Stomach smooth muscle (tissue), 2 donors: ENCODE results near the gene CPNE7.
A peak's percentile ranks its signal among the peaks of the same experiment; 100 is the strongest.
"Not testable (repeated sequence)": the region's sequence is repeated elsewhere in the genome, so short reads cannot be mapped to it uniquely, and the experiment has no call there.

Experiments used
- H3K27ac ChIP-seq: one replicate; pipeline ENCODE4 v1.7.0; 2013; ENCODE audit warnings: mild to moderate bottlenecking, low read length, inconsistent platforms
- H3K27me3 ChIP-seq, 2 donors: one replicate each; pipeline ENCODE4 v1.7.0; 2013; ENCODE audit warnings: low read length in 2 of 2; ENCODE audit not compliant: insufficient read depth in 2 of 2, control insufficient read depth in 1 of 2
- H3K36me3 ChIP-seq, 2 donors: one replicate each; pipeline ENCODE4 v1.7.0; 2013; ENCODE audit warnings: low read length in 2 of 2; ENCODE audit not compliant: control insufficient read depth in 2 of 2, insufficient read depth in 2 of 2
- H3K4me1 ChIP-seq: one replicate; pipeline ENCODE4 v1.7.0; 2013; ENCODE audit warnings: low read length; ENCODE audit not compliant: control insufficient read depth, insufficient read depth
- H3K4me3 ChIP-seq, 2 donors: one replicate each; pipeline ENCODE4 v1.7.0; 2013; ENCODE audit warnings: low read length in 2 of 2
- H3K9ac ChIP-seq, 2 donors: one replicate each; pipeline ENCODE4 v1.7.0; 2013; ENCODE audit warnings: low read length in 2 of 2, mild to moderate bottlenecking in 1 of 2
- H3K9me3 ChIP-seq, 2 donors: one replicate each; pipeline ENCODE4 v1.7.0; 2013; ENCODE audit warnings: low read length in 2 of 2; ENCODE audit not compliant: control insufficient read depth in 2 of 2
- donor health status: healthy.
- donor health status: Pancreatic carcinoma.

CPNE7 gene

DNA sequence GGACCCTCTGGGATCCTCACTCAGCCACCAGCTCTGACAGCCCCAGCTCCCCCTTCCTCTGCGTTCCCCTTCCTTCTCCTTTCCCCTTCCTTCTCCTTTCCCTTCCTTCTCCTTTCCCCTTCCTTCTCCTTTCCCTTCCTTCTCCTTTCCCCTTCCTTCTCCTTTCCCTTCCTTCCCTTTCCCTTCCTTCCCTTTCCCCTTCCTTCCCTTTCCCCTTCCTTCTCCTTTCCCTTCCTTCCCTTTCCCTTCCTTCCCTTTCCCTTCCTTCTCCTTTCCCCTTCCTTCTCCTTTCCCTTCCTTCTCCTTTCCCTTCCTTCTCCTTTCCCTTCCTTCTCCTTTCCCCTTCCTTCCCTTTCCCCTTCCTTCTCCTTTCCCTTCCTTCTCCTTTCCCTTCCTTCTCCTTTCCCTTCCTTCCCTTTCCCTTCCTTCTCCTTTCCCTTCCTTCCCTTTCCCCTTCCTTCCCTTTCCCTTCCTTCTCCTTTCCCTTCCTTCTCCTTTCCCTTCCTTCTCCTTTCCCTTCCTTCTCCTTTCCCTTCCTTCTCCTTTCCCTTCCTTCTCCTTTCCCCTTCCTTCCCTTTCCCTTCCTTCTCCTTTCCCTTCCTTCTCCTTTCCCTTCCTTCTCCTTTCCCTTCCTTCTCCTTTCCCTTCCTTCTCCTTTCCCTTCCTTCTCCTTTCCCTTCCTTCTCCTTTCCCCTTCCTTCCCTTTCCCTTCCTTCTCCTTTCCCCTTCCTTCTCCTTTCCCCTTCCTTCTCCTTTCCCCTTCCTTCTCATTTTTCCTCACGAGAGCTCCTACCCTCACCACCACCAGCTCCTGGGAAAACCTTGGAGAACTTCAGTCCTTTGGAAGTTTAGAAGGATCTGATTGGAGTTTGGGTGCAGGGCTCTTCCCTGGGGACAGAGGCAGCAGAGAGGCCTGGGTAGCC is 59.2 kb downstream of the CPNE7 start:
- H3K9me3 ChIP-seq, H3K9ac ChIP-seq: not testable (repeated sequence)

DNA sequence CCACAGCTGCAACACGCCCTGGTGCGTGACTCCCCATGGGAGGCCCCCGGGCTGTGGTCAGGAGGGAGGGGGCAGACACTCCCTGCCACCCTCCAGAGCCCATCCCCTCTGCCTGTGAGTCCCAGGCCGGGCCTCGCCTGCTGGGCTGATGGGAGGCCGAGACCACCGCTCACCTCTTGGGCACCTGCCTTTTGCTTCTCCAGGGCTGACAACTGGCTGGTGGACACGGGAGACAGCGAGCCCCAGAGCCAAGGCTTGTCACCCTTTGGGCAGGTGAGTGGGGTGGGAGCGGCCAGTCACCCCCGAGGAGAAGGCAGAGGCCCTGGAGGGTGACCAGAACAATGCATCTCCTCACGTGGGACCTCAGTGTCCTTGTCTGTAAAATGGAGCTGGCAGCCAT is 61.1 kb downstream of the CPNE7 start:
- peaks cover 8 to 9% of the 10 kb centered on the region in 2 donors for H3K27me3 ChIP-seq
- H3K4me1 ChIP-seq: peaks cover 11% of the 10 kb centered on the region
- no peaks in the 10 kb centered on the region for H3K9me3 ChIP-seq
- no peak overlapping the region for H3K27ac ChIP-seq
- H3K4me3 ChIP-seq: no peak overlapping the region
- H3K36me3 ChIP-seq: no peaks in the 10 kb centered on the region
- H3K9ac ChIP-seq: no peak overlapping the region

More for the DNA sequence above, 59.2 kb downstream of the CPNE7 start:
- H3K27ac ChIP-seq, H3K27me3 ChIP-seq, H3K4me1 ChIP-seq, H3K4me3 ChIP-seq, H3K36me3 ChIP-seq: not testable (repeated sequence)

DNA sequence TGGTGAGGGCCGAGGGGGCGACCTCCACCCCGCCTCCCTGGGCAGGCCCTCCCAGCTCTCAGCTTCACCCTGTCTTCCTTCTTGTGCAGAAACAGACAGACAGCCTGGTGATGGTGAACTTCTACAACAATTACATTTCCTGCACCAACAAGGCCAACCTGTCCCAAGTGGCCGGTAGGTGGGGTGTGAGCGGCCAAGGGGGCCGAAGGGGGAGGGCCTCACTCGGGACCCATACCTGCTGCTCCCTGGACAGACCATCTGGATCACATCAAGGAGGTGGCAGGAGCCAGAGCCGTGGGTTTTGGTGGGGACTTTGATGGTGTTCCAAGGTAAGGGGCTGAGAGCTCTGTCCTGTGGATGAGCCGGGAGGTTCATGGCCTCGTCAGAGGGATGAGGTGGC is 61.8 kb downstream of the CPNE7 start:
- Histone ChIP-seq H3K27me3 (peaks cover 8 to 9% of the 10 kb centered on the region in 2 donors), H3K4me1 (peaks cover 13% of the 10 kb centered on the region), H3K4me3 (no peak overlapping the region), H3K9me3 (no peaks in the 10 kb centered on the region), H3K9ac (no peak overlapping the region), H3K27ac (no peak overlapping the region), H3K36me3 (no peaks in the 10 kb centered on the region)

DNA sequence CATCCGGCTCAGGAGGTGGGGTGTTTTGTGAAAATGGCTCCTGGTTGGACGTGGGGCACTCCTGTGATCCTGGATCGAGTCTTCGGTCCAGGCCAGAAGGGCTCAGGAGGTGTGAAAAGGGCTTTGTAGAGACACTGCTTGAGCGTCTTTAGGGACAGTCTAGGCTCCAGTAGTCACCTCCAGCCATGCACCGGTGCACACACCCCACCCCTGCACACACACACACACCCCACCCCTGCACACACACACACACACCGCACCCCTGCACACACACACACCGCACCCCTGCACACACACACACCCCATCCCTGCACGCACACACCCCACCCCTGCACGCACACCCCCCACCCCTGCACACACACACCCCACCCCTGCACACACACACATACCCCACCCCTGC is 62.9 kb downstream of the CPNE7 start:
- Histone ChIP-seq H3K27ac (no peak overlapping the region), H3K9ac (no peak overlapping the region), H3K4me1 (peaks cover 13% of the 10 kb centered on the region)

DNA sequence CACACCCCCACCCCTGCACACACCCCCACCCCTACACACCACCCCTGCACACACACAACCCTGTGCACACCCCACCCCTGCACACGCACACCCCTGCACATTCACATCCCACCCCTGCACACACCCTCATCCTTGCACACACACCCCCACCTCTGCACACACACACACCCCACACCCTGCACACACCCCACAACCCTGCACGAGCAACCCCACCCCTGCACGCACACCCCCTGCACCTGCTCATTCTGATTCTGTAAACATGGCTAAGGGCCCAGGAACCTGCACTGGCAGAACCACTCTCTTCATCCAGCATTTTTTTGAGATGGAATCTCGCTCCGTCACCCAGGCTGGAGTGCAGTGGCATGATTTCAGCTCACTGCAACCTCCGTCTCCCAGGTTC is 63.8 kb downstream of the CPNE7 start:
- Histone ChIP-seq H3K27me3 (no peaks in the 10 kb centered on the region), H3K9ac (no peak overlapping the region), H3K4me3 (no peak overlapping the region), H3K4me1 (peaks cover 13% of the 10 kb centered on the region), H3K27ac (no peak overlapping the region), H3K36me3 (no peaks in the 10 kb centered on the region), H3K9me3 (no peaks in the 10 kb centered on the region)

More for the DNA sequence above, 62.9 kb downstream of the CPNE7 start:
- H3K9me3 ChIP-seq: no peaks in the 10 kb centered on the region
- no peaks in the 10 kb centered on the region for H3K36me3 ChIP-seq
- H3K4me3 ChIP-seq: no peak overlapping the region
- peaks cover 2 to 3% of the 10 kb centered on the region in 2 donors for H3K27me3 ChIP-seq

DNA sequence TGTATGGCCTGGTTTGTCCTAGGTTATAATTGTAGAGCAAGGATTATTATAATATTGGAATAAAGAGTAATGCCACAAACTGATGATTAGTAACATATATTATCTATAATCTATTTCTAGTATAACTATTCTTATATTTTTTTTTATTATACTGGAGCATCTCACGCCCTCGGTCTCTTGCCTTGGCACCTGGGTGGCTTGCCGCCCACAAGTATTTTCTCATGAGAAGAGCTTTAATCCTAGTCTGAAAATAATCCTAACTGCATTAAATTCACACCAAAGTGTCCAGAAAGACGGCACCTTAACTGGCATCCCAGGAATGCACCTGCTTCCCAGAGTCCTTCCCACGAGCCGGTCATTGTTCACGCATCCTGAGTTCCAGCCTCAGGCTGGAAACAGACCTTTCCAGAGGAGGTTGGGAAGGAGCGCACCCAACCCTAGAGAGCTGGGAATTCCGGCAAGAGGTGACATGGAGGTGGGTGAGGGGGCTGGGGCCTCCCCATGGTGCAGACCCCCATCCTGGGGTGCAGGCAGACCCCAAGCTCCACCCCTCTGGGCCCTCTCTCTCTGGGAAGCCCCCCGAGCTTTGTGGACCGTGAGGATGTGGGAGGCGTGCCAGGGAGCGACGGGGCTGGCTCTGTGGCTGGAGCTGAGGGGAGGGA is 66.0 kb downstream of the CPNE7 start:
- Histone ChIP-seq H3K9ac (peak overlapping the region in 1 of 2 donors; percentile 58), H3K4me3 (peak overlapping the region in 1 of 2 donors; percentile 66), H3K4me1 (peaks cover 13% of the 10 kb centered on the region), H3K9me3 (no peaks in the 10 kb centered on the region), H3K36me3 (peaks cover 14 to 16% of the 10 kb centered on the region in 2 donors), H3K27ac (no peak overlapping the region), H3K27me3 (no peaks in the 10 kb centered on the region)

DNA sequence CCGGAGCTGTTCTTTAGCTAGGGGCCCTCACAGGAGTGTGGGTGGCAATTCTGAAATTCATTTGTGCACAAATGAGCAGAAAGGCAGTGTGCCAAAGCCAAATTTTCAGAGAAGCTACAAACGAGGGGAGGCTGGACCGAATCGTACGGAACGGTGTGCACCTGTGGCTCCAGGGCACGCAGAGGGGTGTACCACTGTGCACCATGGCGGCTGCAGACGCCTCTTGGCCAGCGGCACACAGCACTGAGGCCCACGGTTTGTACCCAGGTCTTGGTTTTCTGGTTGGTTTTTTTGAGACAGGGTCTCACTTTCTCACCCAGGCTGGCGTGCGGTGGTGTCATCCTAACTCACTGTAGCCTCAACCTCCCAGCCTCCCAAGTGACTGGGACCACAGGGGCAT is 67.0 kb downstream of the CPNE7 start:
- peaks cover 18 to 20% of the 10 kb centered on the region in 2 donors for H3K36me3 ChIP-seq
- no peak overlapping the region for H3K9ac ChIP-seq
- no peak overlapping the region for H3K4me3 ChIP-seq
- H3K27ac ChIP-seq: no peak overlapping the region
- H3K4me1 ChIP-seq: peaks cover 13% of the 10 kb centered on the region
- H3K9me3 ChIP-seq: no peaks in the 10 kb centered on the region
- no peaks in the 10 kb centered on the region for H3K27me3 ChIP-seq

DNA sequence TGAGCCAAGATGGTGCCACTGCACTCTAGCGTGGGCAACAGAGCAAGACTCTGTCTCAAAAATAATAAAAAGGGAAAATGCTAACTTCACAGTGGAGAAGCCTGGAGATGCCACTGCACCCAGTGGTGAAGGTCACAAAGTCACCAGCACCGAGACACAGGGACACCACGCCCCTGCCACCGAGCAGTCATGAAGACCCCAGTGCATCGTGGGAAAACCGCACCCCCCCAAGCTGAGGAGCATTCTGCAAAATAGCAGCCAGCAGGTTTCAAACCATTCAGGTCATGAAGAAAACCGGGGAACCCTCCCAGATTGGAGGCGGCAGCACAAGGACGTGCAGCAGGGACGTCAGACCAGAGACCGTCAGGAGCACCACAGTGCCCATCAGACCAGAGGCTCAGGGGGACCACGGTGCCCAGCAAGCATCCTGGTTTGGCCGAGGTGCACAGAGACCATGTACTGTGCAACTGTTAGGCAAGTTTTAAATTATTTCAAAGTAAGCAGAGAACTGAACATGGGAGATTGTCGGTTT is 68.3 kb downstream of the CPNE7 start:
- Histone ChIP-seq H3K9me3 (no peaks in the 10 kb centered on the region), H3K4me1 (peaks cover 13% of the 10 kb centered on the region), H3K36me3 (peaks cover 18 to 20% of the 10 kb centered on the region in 2 donors), H3K27ac (no peak overlapping the region), H3K9ac (no peak overlapping the region), H3K27me3 (no peaks in the 10 kb centered on the region), H3K4me3 (no peak overlapping the region)

DNA sequence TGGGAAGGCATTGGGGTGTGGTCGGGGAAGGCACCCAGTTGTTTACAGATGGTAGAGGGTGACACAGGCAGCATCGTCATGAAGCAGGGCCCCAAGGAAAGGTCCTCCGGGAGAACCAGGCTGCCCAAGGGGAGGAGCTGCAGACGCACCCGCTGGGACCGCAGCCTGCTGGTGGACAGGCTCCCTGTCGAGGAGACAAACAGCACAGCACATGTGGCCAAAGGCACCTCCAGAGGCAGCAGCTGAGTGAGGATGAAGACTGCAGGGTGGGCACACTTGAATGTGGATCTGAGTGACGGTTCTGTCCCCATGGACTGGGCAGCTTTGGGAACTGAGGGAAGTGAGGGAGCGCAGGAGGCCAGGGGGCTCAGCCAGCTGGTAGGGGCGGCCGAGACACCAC is 69.6 kb downstream of the CPNE7 start:
- H3K9me3 ChIP-seq: no peaks in the 10 kb centered on the region
- H3K9ac ChIP-seq: no peak overlapping the region
- no peak overlapping the region for H3K27ac ChIP-seq
- peaks cover 12% of the 10 kb centered on the region for H3K4me1 ChIP-seq
- H3K27me3 ChIP-seq: no peaks in the 10 kb centered on the region
- no peak overlapping the region for H3K4me3 ChIP-seq
- H3K36me3 ChIP-seq: peaks cover 18 to 25% of the 10 kb centered on the region in 2 donors

DNA sequence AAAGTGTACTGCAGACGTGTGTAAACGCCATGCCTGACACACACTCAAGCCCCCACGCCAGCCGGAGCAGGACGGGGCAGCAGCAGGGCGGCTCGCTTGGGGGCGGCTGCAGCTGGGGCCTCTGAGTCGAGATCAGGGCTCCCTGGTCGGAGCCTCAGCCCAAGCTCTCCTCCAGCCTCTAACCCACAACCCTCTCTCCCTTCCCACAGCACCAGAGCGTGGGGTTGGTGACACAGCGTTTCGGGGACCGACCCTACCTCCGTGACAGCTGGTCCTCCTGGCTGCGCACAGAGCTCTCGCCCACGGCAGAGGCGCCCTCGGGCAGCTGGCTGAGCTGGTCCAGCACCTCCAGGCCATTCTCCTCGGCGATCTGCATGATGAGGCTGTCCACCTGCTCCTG is 70.7 kb downstream of the CPNE7 start:
- H3K4me1 ChIP-seq: peaks cover 4% of the 10 kb centered on the region
- peaks cover 18 to 30% of the 10 kb centered on the region in 2 donors for H3K36me3 ChIP-seq
- no peaks in the 10 kb centered on the region for H3K9me3 ChIP-seq

More for the DNA sequence above, 70.7 kb downstream of the CPNE7 start:
- no peaks in the 10 kb centered on the region for H3K27me3 ChIP-seq
- no peak overlapping the region for H3K4me3 ChIP-seq
- no peak overlapping the region for H3K9ac ChIP-seq
- no peak overlapping the region for H3K27ac ChIP-seq
